Ishikawa (cell line): ENCODE results near the gene HMGCS2.
A peak's percentile ranks its signal among the peaks of the same experiment; 100 is the strongest.

ENCODE experiments used
- CEBPB ChIP-seq: IDR thresholded peaks from 2 replicates; pipeline ENCODE4 v1.6.1; 2012
- CREB1 ChIP-seq: IDR thresholded peaks from 2 replicates; pipeline ENCODE4 v1.6.1; 2012; ENCODE audit warnings: low read depth
- EGR1 ChIP-seq: IDR thresholded peaks from 2 replicates; pipeline ENCODE4 v1.6.1; 2012
- EP300 ChIP-seq: IDR thresholded peaks from 2 replicates; pipeline ENCODE4 v1.6.1; 2012; ENCODE audit warnings: borderline replicate concordance
- FOXM1 ChIP-seq: IDR thresholded peaks from 2 replicates; pipeline ENCODE4 v1.6.1; 2012; ENCODE audit warnings: low read depth, borderline replicate concordance
- MAX ChIP-seq: IDR thresholded peaks from 2 replicates; pipeline ENCODE4 v1.6.1; 2012
- NFIC ChIP-seq: IDR thresholded peaks from 2 replicates; pipeline ENCODE4 v1.6.1; 2012
- RAD21 ChIP-seq: IDR thresholded peaks from 2 replicates; pipeline ENCODE4 v1.6.1; 2012; ENCODE audit warnings: low read depth
- REST ChIP-seq: IDR thresholded peaks from 2 replicates; pipeline ENCODE4 v1.6.1; 2012; ENCODE audit warnings: low read depth, mild to moderate bottlenecking
- TAF1 ChIP-seq: IDR thresholded peaks from 2 replicates; pipeline ENCODE4 v1.6.1; 2012; ENCODE audit warnings: low read depth, mild to moderate bottlenecking
- TCF12 ChIP-seq: IDR thresholded peaks from 2 replicates; pipeline ENCODE4 v1.6.1; 2012; ENCODE audit warnings: low read depth
- TEAD4 ChIP-seq: IDR thresholded peaks from 2 replicates; pipeline ENCODE4 v1.6.1; 2012
- USF1 ChIP-seq: IDR thresholded peaks from 2 replicates; pipeline ENCODE4 v1.6.1; 2012
- YY1 ChIP-seq: IDR thresholded peaks from 2 replicates; pipeline ENCODE4 v1.6.1; 2012; ENCODE audit warnings: low read depth
- ZBTB7A ChIP-seq: IDR thresholded peaks from 2 replicates; pipeline ENCODE4 v1.6.1; 2012; ENCODE audit warnings: low read depth

The HMGCS2 gene

GRCh38 chr1:119805247-119805646, 36.5 kb upstream of the HMGCS2 start:
- TF ChIP-seq TCF12 (no peak), MAX (no peak), NFIC (no peak)

GRCh38 chr1:119799599-119800177, 31.0 kb upstream of the HMGCS2 start:
- TF ChIP-seq MAX = no peak
- TF ChIP-seq NFIC = no peak
- TF ChIP-seq EP300 = no peak
- TF ChIP-seq CEBPB = no peak
- TF ChIP-seq ZBTB7A = no peak
- TF ChIP-seq USF1 = no peak
- TF ChIP-seq EGR1 = no peak
- no peak for TF ChIP-seq CREB1
- TF ChIP-seq FOXM1 = no peak

GRCh38 chr1:119799003-119799402, 30.3 kb upstream of the HMGCS2 start:
- TF ChIP-seq TAF1 = no peak
- no peak for TF ChIP-seq MAX
- TF ChIP-seq TEAD4 = no peak
- TF ChIP-seq ZBTB7A = no peak
- TF ChIP-seq RAD21 = no peak
- no peak for TF ChIP-seq CREB1

GRCh38 chr1:119797606-119798005, 28.9 kb upstream of the HMGCS2 start:
- TF ChIP-seq CEBPB (no peak), ZBTB7A (no peak), MAX (no peak), TEAD4 (no peak), TCF12 (no peak), EGR1 (no peak), USF1 (no peak), NFIC (no peak), REST (no peak), CREB1 (no peak), FOXM1 (no peak), TAF1 (no peak), YY1 (no peak), RAD21 (no peak), EP300 (no peak)

- TF ChIP-seq TCF12 (no peak), MAX (no peak), RAD21 (no peak), ZBTB7A (no peak), FOXM1 (no peak), CREB1 (no peak), EGR1 (no peak)
Measured at GRCh38 chr1:119797162-119797561, 28.5 kb upstream of the HMGCS2 start.

- TF ChIP-seq EGR1 (peak; percentile 66), MAX (no peak), TCF12 (no peak)
Measured at GRCh38 chr1:119795261-119796200, 26.8 kb upstream of the HMGCS2 start.

GRCh38 chr1:119794876-119795240, 26.2 kb upstream of the HMGCS2 start:
- TF ChIP-seq RAD21 = no peak
- TF ChIP-seq NFIC = no peak
- TF ChIP-seq USF1 = no peak
- TF ChIP-seq CEBPB = no peak
